ENCODE data around the gene UBE2E2. TPM values are rescaled to one million over a fixed set of nuclear protein-coding genes. Genes with fewer than 3 reads are reported as not detected.

The UBE2E2 gene
- total RNA-seq, 1 donor from 2014 or later, result 64.6 TPM

GRCh38 chr3:23468203-23468602, 265.1 kb downstream of the UBE2E2 start:
- DNase-seq (ENCODE audit: low spot score), result no peak

- DNase-seq (ENCODE audit: low spot score), result no peak
Observed at GRCh38 chr3:23474580-23475357, 271.6 kb downstream of the UBE2E2 start.

GRCh38 chr3:23475446-23475845, 272.3 kb downstream of the UBE2E2 start:
- no peak for DNase-seq (ENCODE audit: low spot score)

- no peak for DNase-seq (ENCODE audit: low spot score)
Observed at GRCh38 chr3:23479026-23479425, 275.9 kb downstream of the UBE2E2 start.

GRCh38 chr3:23479615-23480328, 276.6 kb downstream of the UBE2E2 start:
- no peak for DNase-seq (ENCODE audit: low spot score)

GRCh38 chr3:23480329-23480714, 277.2 kb downstream of the UBE2E2 start:
- no peak for DNase-seq (ENCODE audit: low spot score)

GRCh38 chr3:23481011-23481615, 278.0 kb downstream of the UBE2E2 start:
- DNase-seq (ENCODE audit: low spot score), result no peak

GRCh38 chr3:23481616-23482278, 278.6 kb downstream of the UBE2E2 start:
- DNase-seq (ENCODE audit: low spot score), result no peak

GRCh38 chr3:23484386-23484785, 281.3 kb downstream of the UBE2E2 start:
- no peak for DNase-seq (ENCODE audit: low spot score)

- no peak for DNase-seq (ENCODE audit: low spot score)
Observed at GRCh38 chr3:23485922-23486321, 282.8 kb downstream of the UBE2E2 start.

- no peak for DNase-seq (ENCODE audit: low spot score)
Observed at GRCh38 chr3:23487015-23487414, 283.9 kb downstream of the UBE2E2 start.

GRCh38 chr3:23488618-23489017, 285.5 kb downstream of the UBE2E2 start:
- no peak for DNase-seq (ENCODE audit: low spot score)

GRCh38 chr3:23489300-23490158, 286.4 kb downstream of the UBE2E2 start:
- no peak for DNase-seq (ENCODE audit: low spot score)

GRCh38 chr3:23490459-23490858, 287.3 kb downstream of the UBE2E2 start:
- no peak for DNase-seq (ENCODE audit: low spot score)

- no peak for DNase-seq (ENCODE audit: low spot score)
Observed at GRCh38 chr3:23492057-23492456, 288.9 kb downstream of the UBE2E2 start.

GRCh38 chr3:23493889-23494288, 290.8 kb downstream of the UBE2E2 start:
- DNase-seq (ENCODE audit: low spot score), result no peak

GRCh38 chr3:23494967-23495366, 291.8 kb downstream of the UBE2E2 start:
- DNase-seq (ENCODE audit: low spot score), result no peak

GRCh38 chr3:23495507-23495906, 292.4 kb downstream of the UBE2E2 start:
- DNase-seq (ENCODE audit: low spot score), result no peak

- no peak for DNase-seq (ENCODE audit: low spot score)
Observed at GRCh38 chr3:23496165-23496564, 293.0 kb downstream of the UBE2E2 start.

- DNase-seq (ENCODE audit: low spot score), result no peak
Observed at GRCh38 chr3:23497156-23497555, 294.0 kb downstream of the UBE2E2 start.

Measured in mesenteric fat pad (tissue), 1 donor.